Stomach smooth muscle (tissue), 2 donors: ENCODE data around the gene AMY2B.
"Not testable (repeated sequence)": the region's sequence is repeated elsewhere in the genome, so short reads cannot be mapped to it uniquely, and the experiment has no call there.

Experiments
- H3K27ac ChIP-seq: one replicate; pipeline ENCODE4 v1.7.0; 2013; ENCODE audit warnings: mild to moderate bottlenecking, low read length, inconsistent platforms
- H3K27me3 ChIP-seq, 2 donors: one replicate each; pipeline ENCODE4 v1.7.0; 2013; ENCODE audit warnings: low read length in 2 of 2; ENCODE audit not compliant: insufficient read depth in 2 of 2, control insufficient read depth in 1 of 2
- H3K36me3 ChIP-seq, 2 donors: one replicate each; pipeline ENCODE4 v1.7.0; 2013; ENCODE audit warnings: low read length in 2 of 2; ENCODE audit not compliant: control insufficient read depth in 2 of 2, insufficient read depth in 2 of 2
- H3K4me1 ChIP-seq: one replicate; pipeline ENCODE4 v1.7.0; 2013; ENCODE audit warnings: low read length; ENCODE audit not compliant: control insufficient read depth, insufficient read depth
- H3K4me3 ChIP-seq, 2 donors: one replicate each; pipeline ENCODE4 v1.7.0; 2013; ENCODE audit warnings: low read length in 2 of 2
- H3K9ac ChIP-seq, 2 donors: one replicate each; pipeline ENCODE4 v1.7.0; 2013; ENCODE audit warnings: low read length in 2 of 2, mild to moderate bottlenecking in 1 of 2
- H3K9me3 ChIP-seq, 2 donors: one replicate each; pipeline ENCODE4 v1.7.0; 2013; ENCODE audit warnings: low read length in 2 of 2; ENCODE audit not compliant: control insufficient read depth in 2 of 2
- donor health status: healthy.
- donor health status: Pancreatic carcinoma.

AMY2B gene

GRCh38 chr1:103561124-103561523, 10.3 kb upstream of the AMY2B start:
- H3K9ac ChIP-seq, H3K36me3 ChIP-seq, H3K27me3 ChIP-seq, H3K4me3 ChIP-seq, H3K27ac ChIP-seq, H3K9me3 ChIP-seq, H3K4me1 ChIP-seq: not testable (repeated sequence)

GRCh38 chr1:103561643-103562395, 9.6 kb upstream of the AMY2B start:
- no peak overlapping the region for H3K4me3 ChIP-seq

DNA sequence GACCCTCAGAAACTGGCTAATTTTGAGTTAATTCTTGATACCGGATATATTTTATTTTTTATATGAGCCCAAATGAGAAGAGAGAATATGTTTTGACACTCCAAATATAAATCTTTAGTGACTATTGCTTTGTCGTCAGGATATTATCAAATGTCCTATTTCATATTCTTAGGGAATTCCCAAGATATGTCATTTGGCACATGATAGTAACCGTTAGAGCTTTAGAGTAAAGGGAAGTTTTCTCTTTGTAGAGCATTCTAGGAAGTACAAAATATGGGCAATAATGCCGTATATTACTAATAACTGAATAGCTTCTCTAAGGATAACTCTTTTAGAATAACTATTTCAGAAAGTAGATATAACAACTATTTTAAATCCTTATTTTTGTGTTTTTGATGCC, 8.3 kb upstream of the AMY2B start:
- Histone ChIP-seq H3K9me3 (no peaks in the 10 kb centered on the region), H3K36me3 (no peaks in the 10 kb centered on the region), H3K9ac (no peak overlapping the region), H3K27me3 (no peaks in the 10 kb centered on the region), H3K4me1 (no peaks in the 10 kb centered on the region), H3K4me3 (no peak overlapping the region), H3K27ac (no peak overlapping the region)

More at GRCh38 chr1:103561643-103562395, 9.6 kb upstream of the AMY2B start:
- H3K27ac ChIP-seq = no peak overlapping the region
- no peak overlapping the region for H3K9ac ChIP-seq
- H3K4me1 ChIP-seq = no peaks in the 10 kb centered on the region
- H3K9me3 ChIP-seq = no peaks in the 10 kb centered on the region
- H3K36me3 ChIP-seq = peaks cover 0 to 3% of the 10 kb centered on the region in 2 donors
- H3K27me3 ChIP-seq = no peaks in the 10 kb centered on the region

- peaks cover 0 to 4% of the 10 kb centered on the region in 2 donors for H3K36me3 ChIP-seq
- no peak overlapping the region for H3K9ac ChIP-seq
Observed at GRCh38 chr1:103569493-103569892, 1.9 kb upstream of the AMY2B start.

DNA sequence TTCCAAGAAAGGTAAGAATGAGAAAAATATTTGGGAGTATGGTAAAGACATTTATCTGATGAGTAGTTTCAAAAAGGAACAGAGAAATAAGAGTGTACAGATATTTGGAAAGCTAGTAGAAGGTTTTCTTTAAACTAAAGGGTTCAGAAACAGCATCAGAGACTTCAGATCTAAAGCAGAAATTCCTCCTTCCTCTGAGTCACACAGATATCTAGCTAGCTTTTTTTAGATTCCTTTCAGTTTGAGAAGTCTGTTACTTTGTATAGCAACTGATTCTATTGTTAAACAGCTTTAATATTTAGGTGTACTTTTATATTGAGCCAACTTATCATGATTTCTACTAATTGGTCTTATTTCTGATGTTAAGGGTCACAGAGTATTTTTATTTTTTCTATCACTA, 4.7 kb downstream of the AMY2B start:
- Histone ChIP-seq H3K27ac (no peak overlapping the region), H3K4me1 (no peaks in the 10 kb centered on the region), H3K9me3 (no peaks in the 10 kb centered on the region), H3K36me3 (no peaks in the 10 kb centered on the region), H3K27me3 (no peaks in the 10 kb centered on the region), H3K9ac (no peak overlapping the region), H3K4me3 (no peak overlapping the region)

More at GRCh38 chr1:103569493-103569892, 1.9 kb upstream of the AMY2B start:
- Histone ChIP-seq H3K4me1 (no peaks in the 10 kb centered on the region), H3K27me3 (no peaks in the 10 kb centered on the region), H3K4me3 (no peak overlapping the region), H3K27ac (no peak overlapping the region), H3K9me3 (no peaks in the 10 kb centered on the region)

DNA sequence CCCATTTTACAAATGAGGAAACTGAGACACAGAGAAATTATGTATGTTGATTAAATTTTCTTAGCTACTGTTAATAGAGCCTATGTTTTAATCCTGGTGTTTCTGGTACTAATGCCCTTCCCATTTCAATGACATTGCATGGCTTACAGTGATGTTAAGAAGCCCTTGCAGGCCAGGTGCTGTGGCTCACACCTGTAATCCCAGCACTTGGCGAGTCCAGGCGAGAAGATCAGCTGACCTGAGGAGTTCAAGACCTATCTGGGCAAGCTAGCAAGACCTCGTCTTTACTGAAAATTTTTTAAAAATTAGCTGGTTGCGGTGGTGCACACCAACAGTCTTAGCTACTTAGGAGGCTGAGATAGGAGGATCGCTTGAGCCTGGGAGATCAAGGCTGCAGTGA, 5.4 kb downstream of the AMY2B start:
- H3K36me3 ChIP-seq, H3K4me3 ChIP-seq, H3K9ac ChIP-seq, H3K27me3 ChIP-seq, H3K4me1 ChIP-seq, H3K27ac ChIP-seq, H3K9me3 ChIP-seq: not testable (repeated sequence)

DNA sequence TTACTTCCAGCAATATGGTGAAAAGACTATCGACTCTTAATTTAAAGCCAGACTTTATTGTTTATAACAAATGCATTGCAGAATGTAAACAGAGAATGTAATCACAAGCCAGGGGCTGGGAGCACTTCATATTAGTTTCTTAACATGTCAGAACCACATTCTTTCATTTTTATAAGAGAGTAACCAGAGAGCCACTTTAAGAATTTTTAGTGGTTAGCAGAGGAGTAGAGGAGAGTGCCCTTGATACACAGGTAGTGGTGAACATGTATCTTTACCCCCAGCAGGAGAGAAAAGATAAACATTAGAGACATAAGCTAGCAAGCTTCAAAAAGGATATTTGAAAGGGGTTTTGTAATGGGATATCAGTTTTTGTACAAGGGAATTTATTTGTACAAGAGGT, 11.1 kb downstream of the AMY2B start:
- no peak overlapping the region for H3K4me3 ChIP-seq
- H3K9me3 ChIP-seq = no peaks in the 10 kb centered on the region
- H3K27me3 ChIP-seq = no peaks in the 10 kb centered on the region
- H3K27ac ChIP-seq = no peak overlapping the region
- no peak overlapping the region for H3K9ac ChIP-seq
- no peaks in the 10 kb centered on the region for H3K36me3 ChIP-seq
- no peaks in the 10 kb centered on the region for H3K4me1 ChIP-seq

- H3K27me3 ChIP-seq = no peaks in the 10 kb centered on the region
- H3K27ac ChIP-seq = no peak overlapping the region
- H3K4me3 ChIP-seq = no peak overlapping the region
- no peaks in the 10 kb centered on the region for H3K4me1 ChIP-seq
- no peaks in the 10 kb centered on the region for H3K9me3 ChIP-seq
- H3K9ac ChIP-seq = no peak overlapping the region
- H3K36me3 ChIP-seq = no peaks in the 10 kb centered on the region
Observed at GRCh38 chr1:103583887-103584286, 12.5 kb downstream of the AMY2B start.

- Histone ChIP-seq H3K4me3 (no peak overlapping the region), H3K27ac (no peak overlapping the region), H3K4me1 (no peaks in the 10 kb centered on the region), H3K36me3 (no peaks in the 10 kb centered on the region), H3K9ac (no peak overlapping the region), H3K9me3 (no peaks in the 10 kb centered on the region), H3K27me3 (no peaks in the 10 kb centered on the region)
Observed at GRCh38 chr1:103584537-103584936, 13.1 kb downstream of the AMY2B start.

DNA sequence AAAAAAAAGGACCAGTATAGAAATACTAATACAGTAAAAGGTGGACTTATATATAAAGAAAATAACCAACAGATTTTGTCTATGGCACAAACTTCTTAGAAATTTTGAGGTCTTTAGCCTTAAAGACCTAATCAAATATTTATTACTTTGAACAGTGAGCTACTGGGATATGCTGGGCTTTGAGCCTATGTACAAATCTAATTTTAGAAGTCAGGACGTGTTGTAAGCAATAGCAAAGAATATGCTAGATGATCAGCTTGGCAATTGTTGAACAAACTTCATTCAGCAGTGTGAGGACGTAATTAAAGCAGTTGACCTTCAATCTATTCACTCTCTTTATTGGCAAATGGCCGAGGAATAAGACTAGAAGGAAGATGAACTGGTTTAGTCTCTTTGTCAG, 31.4 kb downstream of the AMY2B start:
- H3K9ac ChIP-seq, H3K36me3 ChIP-seq, H3K9me3 ChIP-seq, H3K4me3 ChIP-seq, H3K27ac ChIP-seq, H3K27me3 ChIP-seq, H3K4me1 ChIP-seq: not testable (repeated sequence)

DNA sequence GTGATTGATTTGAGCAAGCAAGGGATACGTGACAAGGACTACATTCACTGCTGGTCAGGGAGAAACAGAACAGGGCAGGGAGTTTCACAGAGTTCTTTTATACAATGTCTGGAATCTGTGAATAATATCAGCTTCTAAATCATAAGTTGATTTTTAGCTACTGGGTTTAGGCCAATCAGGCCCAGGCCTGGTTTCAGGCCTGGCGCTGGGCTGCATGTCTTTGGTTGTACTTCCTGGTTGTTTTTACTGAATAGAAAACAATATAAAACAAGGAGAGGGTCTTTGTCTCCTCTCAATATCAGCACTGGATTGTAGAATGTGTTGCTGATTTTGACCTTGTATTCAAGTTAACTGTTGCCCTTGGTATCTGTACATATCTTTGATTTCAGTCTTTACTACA, 45.0 kb downstream of the AMY2B start:
- Histone ChIP-seq H3K4me1 (no peaks in the 10 kb centered on the region), H3K27me3 (no peaks in the 10 kb centered on the region), H3K4me3 (no peak overlapping the region), H3K27ac (no peak overlapping the region), H3K36me3 (no peaks in the 10 kb centered on the region), H3K9me3 (no peaks in the 10 kb centered on the region), H3K9ac (no peak overlapping the region)
